ENCODE results near the gene ECSIT.
"Not testable (repeated sequence)": the region's sequence is repeated elsewhere in the genome, so short reads cannot be mapped to it uniquely, and the experiment has no call there.

The ECSIT gene, protein sequence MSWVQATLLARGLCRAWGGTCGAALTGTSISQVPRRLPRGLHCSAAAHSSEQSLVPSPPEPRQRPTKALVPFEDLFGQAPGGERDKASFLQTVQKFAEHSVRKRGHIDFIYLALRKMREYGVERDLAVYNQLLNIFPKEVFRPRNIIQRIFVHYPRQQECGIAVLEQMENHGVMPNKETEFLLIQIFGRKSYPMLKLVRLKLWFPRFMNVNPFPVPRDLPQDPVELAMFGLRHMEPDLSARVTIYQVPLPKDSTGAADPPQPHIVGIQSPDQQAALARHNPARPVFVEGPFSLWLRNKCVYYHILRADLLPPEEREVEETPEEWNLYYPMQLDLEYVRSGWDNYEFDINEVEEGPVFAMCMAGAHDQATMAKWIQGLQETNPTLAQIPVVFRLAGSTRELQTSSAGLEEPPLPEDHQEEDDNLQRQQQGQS

DNA sequence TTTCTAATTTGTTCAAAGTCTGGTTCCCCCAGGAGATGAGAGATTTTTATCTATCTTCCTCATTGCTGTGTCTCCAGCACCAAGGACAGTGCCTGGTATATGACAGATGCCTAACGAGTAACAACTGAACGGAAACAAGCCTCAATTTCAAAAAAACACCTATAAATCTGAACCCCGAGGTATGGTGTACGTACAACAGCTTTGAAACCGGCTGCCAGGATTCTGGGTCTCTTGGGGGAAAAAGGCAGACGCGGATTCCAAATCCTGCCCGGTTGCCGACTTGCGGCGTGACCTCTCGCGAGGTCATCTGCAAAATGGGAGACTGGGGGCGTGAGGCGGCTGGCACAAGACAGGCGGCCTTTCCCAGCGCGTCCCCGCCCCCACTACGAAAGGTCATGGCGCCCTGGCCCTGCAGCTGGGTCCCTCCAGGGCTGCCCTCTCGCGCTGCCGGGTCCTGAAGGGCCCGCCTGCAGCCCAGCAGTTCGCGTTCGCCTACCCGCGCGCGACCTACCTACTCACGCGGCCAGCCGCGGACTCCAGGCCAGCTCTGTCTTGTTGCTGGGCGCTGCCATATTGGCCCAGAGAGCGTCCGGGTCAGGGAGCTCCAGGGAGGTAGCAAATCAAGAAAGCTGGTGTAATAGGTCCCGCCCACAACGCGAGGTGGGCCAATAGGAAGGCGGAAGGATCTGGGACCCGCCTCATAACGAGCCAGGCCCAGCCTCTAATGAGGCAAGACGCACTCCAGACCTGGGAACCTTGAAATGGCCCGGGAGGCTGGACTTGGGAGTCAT, at the start of gene ECSIT:
TSS of gene ECSIT (minus strand) at position 584 of the 791 bp plus-strand sequence. CDS start 9,964 bp downstream, outside the sequence.
- intact Hi-C loops (cut with DNase I): no loop called here
- peak; percentile 93 to 100 (median 98) for DNase-seq

DNA sequence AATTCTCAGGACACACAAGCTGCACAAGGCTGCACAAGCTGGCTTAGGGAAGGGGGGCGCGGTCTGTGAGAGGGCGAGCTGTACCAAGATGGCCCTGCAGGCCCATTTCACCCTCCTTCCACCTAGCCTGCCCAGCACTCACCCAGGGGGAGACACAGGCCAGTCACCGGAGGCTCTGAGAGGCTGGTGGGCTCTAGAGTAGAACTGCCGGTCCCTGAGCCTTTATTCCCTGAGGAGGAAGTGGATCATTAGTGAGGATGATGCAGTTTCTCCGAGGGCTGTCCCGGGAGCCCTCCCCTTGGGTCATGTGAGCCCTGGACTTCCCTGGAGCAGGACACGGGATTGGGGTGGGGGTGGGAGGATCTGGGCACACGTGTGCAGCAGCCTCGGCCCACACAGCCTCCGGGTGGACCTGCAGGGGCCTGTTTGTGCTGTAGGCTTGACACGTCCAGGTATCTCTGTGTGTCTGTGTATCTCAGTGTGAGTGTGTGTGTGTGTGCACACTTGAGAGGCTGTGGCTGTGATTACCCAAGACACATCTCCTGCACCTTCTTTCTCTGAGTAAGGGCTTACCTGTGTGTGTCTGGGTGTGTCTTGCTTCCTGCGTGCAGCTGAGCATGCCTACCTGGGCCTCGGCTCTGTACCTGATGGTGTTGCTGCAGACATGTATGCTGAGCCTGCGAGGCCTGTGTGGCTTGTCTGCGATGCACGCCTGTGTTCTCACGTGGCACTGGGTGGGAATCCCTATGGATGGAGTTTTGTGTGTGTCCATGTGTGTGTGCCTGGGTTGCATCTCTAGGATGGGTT, 48.7 kb upstream of the ECSIT start, which contains the start of gene ACP5:
TSS of gene ACP5 (minus strand) at position 195 of the 807 bp plus-strand sequence. CDS start 328 bp downstream, outside the sequence.
- intact Hi-C loops (cut with DNase I): no loop called here
- DNase-seq: peak in 1 of 10 donors; percentile 21

DNA sequence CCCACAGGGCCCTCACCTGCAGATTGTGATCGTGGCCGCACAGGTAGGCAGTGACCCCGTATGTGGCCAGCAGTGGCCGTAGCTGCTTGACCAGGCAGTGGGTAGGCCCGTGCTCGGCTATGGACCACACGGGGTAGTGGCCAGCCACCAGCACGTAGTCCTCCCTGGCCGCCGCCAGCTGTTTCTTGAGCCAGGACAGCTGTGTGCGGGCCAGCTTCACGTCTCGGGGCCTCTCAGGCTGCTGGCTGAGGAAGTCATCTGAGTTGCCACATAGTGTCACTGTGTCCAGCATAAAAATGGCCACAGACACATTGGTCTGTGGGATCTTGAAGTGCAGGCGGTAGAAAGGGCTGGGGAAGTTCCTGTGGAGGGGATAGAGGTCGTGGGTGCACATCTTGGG, 47.3 kb upstream of the ECSIT start:
- DNase-seq: no peak
- intact Hi-C loops (cut with DNase I): no loop called here

DNA sequence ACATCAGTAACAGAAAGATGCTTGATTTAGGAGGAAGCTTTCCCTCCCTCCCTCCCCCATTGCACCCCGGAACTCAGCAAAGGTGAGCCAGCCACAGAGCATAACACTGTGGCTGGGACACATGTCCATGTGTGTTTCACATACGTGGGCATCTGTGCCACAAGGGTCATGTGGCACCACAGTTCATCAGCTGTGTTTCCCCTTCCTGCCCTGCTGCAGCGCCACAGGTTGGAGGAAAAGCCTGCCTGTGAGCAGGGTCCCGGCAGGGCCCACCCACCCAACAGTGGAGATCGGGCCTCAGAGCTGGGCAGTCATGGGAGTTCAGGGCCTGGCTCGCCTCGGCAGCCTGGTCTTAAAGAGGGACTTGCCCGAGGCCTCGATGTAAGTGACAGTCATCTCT, 45.8 kb upstream of the ECSIT start:
- intact Hi-C loops (cut with DNase I): no loop called here
- DNase-seq: no peak

DNA sequence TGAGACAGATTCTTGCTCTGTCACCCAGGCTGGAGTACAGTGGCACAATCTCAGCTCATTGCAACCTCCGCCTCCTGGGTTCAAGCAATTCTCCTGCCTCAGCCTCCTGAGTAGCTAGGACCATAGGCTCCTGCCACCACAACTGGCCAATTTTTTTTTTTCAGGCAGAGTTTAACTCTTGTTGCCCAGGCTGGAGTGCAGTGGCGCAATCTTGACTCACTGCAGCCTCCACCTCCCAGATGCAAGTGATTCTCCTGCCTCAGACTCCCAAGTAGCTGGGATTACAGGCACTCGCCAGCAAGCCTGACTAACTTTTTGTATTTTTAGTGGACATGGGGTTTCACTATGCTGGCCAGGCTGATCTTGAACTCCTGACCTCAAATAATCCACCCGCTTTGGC, 44.8 kb upstream of the ECSIT start:
- intact Hi-C loops (cut with DNase I); DNase-seq: not testable (repeated sequence)

DNA sequence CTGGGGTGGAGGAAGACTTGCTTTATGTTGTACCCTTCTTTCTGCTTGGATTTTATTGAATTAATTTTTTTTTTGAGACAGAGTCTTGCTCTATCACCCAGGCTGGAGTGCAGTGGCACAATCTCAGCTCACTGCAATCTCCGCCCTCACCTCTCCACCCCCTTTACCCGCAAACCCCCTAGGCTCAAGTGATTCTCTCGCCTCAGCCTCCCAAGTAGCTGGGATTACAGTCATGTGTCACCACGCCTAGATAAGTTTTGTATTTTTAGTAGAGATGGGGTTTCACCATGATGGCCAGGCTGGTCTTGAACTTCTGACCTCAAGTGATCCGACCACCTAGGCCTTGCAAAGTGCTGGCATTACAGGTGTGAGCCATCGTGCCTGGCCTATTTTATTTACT, 44.4 kb upstream of the ECSIT start:
- DNase-seq; intact Hi-C loops (cut with DNase I): not testable (repeated sequence)

DNA sequence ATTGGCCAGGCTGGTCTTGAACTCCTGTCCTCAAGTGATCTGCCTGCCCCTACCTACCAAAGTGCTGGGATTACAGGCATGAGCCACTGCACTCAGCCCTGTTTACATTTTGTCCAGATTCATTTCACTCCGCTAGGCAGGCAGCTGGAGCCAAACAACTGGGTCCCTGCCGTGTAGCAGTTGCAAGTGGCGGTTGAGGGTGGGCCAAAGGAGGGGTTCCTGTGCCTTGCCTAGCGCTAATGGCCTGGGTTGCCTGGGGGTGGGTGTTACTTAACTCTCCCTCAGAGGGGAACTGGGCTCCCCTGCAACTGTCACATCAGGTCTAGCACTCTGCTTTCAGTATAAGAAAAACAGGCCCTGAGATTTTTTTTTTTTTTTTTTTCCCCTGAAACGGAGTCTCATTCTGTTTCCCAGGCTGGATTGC, 41.1 kb upstream of the ECSIT start:
- no peak for DNase-seq
- intact Hi-C loops (cut with DNase I): no loop called here

DNA sequence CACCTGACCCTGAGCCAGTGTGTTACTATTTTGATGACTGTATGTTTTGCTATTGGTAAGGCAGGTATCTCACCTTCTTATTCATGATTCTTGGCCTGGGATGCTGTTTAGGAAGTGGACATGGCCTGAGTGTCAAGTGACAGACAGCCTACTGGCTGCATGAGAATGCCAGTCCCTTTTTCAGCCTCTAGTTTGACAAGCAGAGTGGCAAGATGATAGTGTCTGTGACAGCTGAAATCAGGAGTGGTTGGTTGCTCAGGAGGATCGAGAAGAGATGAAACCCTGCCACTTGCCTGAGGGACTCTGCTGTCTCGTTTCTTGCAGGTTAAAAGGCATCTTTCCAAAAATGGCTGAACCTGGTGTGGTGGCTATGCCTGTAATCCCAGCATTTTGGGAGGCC, 37.2 kb upstream of the ECSIT start:
- intact Hi-C loops (cut with DNase I): no loop called here
- DNase-seq: no peak

DNA sequence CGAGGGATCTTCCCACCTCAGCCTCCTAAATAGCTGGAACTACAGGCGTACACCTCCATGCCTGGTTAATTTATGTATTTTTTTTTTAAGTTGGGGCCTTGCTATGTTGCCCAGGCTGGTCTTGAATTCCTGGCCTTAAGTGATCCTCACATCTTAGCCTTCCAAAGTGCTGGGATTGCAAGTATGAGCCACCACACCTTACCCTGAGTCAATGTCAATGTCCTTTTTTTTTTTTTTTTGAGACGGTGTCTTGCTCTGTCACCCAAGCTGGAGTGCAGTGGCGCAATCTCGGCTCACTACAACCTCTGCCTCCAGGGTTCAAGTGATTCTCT, 36.7 kb upstream of the ECSIT start:
- DNase-seq; intact Hi-C loops (cut with DNase I): not testable (repeated sequence)

DNA sequence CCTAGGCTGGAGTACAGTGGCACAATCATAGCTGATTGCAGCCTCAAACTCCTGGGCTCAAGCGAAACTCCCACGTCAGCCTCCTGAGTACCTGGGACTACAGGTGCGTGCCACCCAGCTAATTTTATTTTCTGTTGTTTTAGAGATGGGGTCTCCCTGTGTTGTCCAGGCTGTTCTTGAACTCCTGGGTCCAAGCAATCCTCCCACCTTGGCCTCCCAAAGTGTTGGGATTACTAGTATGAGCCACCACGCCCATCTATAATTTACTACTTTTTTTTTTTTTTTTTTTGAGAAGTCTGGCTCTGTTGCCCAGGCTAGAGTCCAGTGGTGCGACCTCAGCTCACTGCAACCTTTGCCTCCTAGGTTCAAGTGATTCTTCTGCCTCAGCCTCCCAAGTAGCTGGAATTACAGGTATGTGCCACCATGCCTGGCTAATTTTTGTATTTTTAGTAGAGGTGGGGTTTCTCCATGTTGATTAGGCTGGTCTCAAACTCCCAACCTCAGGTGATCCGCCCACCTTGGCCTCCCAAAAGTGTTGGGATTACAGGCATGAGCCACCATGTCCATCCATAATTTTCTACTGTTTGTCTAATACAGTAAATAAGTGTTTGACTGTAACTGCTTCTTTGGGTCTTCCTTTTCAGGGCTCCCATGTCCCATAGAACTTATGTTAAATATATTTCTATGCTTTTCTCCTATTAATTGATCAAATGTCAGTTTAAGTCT, 35.3 kb upstream of the ECSIT start:
- intact Hi-C loops (cut with DNase I); DNase-seq: not testable (repeated sequence)

DNA sequence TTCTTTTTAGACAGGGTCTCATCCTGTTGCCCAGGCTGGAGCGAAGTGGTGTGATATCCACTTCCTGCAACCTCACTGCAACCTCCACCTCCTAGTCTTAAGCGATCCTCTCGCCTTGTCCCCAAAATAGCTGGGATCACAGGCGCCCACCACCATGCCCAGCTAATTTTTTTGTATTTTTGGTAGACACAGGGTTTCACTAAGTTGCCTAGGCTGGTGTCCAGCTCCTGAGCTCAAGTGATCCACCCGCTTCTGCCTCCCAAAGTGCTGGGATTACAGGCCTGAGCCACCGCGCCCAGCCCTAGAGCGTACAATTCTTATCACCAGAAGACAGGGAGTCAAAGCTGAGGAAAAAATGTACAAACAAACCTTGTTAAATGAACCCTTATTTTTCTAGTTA, 34.6 kb upstream of the ECSIT start:
- no peak for DNase-seq
- intact Hi-C loops (cut with DNase I): no loop called here

DNA sequence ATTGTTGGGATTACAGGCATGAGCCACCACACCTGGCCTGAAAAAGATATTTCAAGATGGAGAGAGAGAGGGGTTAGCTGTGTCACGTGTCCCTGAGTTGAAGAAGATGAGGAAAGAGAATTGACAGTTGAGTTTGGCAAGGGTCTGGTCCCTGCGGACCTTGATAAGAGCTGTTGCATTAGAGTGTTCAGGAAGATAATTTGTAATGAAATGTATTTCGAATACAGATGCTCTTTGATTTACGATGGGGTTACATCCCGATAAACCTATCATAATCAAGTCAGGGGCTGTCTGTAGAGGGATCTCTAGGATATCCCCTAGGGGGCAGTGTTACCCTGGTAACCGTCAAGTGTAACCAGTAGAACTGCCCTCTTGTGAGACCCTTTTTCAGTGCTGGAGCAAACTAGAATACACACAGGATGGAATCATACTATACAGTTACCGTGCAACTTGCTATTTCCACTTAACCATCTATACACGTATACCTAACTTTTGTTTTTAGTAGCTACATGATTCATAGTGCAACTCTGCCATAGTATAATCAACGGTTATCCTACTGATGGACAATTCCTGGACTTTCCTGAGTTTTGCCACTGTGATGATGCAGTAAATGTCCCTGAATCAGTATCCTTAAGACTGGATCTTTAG, 31.6 kb upstream of the ECSIT start:
- DNase-seq: peak in 2 of 10 donors; percentile 42 to 72
- intact Hi-C loops (cut with DNase I): no loop called here

DNA sequence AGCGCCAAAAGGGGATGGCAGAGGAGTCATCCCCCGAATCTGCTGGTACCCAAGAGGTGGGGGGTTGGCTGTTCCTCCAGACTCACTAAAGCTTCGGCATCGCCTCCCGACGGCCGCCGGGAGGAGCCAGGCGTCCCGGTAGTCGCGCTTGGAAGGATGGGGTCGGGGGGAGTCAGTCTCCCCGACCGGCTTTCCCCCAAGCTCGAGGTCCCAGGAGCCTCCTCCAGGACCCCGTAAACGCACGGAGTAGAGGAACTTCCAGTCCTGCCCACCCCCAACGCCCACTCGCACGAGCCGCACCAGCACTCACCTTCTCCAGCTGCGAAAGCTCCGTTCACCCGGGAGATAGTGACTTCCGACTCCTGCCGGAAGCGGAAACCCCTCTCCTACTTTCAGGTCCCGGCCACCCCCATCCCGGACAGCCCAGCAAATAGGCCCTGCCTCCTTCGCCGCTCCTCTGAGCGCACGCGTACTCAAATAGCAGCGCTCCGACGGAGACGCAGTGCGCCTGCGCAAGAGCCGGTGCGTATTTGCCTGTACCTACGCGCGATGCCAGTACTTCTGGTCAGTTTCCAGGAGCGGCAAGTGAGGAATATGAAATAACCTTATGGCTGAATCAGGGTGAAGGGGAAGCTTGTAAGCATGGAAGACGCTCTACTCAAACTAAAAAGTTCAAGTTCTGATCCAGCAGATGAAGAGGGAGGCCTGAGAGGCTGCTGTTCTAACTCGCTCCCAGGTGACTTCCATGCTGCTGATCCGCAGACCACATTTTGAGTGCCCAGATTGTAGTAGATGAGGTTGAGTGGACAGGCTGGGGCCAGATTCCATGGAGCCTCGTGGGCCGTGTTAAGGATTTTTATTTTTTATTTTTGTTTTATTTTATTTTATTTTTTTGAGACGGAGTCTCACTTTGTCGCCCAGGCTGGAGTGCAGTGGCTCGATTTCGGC, 30.2 kb upstream of the ECSIT start, which contains the start of gene ELOF1:
TSS of gene ELOF1 (minus strand) at position 350 of the 948 bp plus-strand sequence. CDS start 4,883 bp downstream, outside the sequence.
- peak; percentile 95 to 100 (median 98) for DNase-seq
- intact Hi-C loops (cut with DNase I): loop anchor here (5.0 kb wide), 2 partner anchors 33 to 52 kb away; partner anchors contain the start of gene ZNF653

DNA sequence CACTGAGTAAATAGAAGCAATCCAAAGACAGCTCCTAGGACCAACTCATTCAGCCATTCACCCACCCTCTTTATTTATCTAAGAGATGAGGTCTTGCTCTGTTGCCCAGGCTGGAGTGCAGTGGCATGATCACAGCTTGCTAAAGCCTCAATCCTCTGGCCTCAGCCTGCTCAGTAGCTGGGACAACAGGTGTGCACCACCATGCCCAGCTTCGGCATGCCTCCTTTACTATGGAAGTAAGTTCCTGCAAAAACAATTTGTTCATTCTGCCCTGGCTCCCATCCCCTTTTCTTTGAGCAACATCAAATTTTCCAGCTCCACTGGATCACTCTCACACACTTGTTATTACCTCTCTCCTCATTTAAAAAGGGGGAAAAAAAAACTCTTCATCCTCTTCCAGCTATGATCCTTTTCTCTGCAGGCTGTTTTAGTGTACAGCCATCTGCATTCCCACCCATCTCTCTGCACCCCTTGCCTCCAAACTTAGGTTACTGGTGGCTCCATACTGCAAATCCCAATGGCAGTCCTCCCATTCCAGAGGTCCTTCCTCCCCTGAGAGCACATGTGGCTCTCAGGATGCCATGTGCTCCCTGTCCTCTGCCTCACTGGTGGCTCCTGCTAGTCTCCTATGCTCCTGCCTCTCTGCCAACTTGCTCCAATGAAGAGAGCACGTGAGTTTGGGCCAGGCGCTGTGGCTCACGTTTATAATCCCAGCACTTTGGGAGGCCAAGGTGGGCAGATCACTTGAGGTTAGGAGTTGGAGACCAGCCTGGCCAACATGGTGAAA, 27.9 kb upstream of the ECSIT start:
- DNase-seq: no peak
- intact Hi-C loops (cut with DNase I): loop anchor here (5.0 kb wide), 2 partner anchors 35 to 50 kb away; partner anchors contain the start of gene ZNF653

DNA sequence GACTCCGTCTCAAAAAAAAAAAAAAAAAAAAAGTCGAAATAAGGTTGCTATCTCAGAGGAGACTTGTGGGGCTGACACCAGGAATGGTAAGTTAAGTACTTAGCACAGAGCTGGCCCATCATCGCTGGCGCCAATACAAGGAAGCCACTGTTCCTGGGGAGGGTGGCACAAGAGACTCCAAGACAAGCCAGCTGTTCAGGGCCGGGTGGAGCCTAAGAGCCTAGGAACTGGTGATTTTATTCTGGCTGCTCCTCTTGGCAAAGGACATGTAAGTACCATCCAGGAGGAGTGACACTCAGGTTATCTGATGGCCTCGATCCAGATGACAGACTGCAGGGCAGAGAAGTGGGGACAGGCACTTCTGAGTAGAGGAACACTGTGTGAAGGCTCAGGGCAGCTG, 26.3 kb upstream of the ECSIT start:
- no peak for DNase-seq
- intact Hi-C loops (cut with DNase I): loop anchor here (5.0 kb wide), 2 partner anchors 37 to 48 kb away; partner anchors contain the start of gene ZNF653

DNA sequence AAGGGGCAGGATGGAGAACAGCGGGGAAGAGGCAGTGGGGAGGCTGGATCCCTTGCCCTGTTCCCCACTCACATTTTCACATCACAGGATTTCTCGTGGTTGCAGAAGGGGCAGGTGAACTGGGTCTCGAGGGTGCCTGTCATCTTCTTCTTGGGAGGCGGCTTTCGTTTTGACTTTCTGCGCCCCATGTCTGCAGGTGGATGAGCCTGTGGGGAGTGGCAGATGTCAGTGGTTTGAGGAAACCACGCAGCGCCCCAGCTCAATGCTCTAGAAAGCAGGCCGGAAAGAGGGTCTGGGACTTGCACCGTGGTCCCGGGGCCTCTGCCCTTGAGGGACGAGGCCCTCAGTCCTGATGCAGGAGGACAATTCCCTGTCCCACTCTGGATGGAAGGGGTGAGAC, 25.2 kb upstream of the ECSIT start:
- intact Hi-C loops (cut with DNase I): no loop called here
- no peak for DNase-seq

DNA sequence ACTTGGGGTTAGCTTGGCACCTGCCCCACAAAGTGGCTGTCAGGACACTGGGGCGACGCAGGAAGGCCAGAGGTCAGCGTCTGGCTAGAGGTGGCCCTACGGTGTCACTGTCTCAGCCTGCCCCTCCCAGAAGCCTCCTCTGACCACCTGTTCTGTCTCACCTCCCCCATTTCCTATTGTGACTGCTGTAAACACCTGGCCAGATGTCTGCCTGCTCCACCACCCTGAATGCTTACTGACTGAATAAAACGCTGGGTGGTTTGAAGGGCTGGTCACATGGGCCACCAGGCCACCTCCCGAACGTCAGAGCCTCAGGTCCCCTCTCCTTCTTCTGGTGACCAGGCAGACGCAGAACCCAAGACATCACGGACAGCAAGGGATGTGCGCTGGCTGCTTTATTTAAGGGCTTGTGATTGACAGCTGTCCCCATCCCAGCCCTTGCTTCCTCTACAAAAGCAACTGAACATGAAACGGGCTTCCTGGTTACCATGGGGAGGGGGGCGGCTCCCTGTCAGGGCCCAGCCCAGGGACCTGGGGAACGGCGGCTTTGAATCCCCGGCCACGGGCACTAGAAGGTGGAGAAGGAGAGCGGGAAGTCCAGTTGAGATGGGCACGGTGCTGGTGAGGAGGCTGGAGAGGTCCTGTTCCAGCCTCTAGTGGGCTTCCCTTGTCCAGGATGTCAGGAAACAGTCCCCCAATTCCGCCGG, 23.9 kb upstream of the ECSIT start:
- DNase-seq: no peak
- intact Hi-C loops (cut with DNase I): no loop called here
